Inflammatory macrophage (primary cell): Measurements from ENCODE around the gene VPS13D.

Source experiments
- DNase-seq, 2 donors: peaks; one replicate each; pipeline ENCODE4 v3.0.0-alpha.2; 2020 to 2022

The VPS13D gene

GRCh38 chr1:12406211-12407021 lies 176.6 kb downstream of the VPS13D start:
- DNase-seq = peak in 1 of 2 donors; percentile 3

GRCh38 chr1:12407050-12407961 lies 177.5 kb downstream of the VPS13D start:
- peak; percentile 15 to 19 for DNase-seq

- DNase-seq = no peak
Measured at GRCh38 chr1:12407962-12408454, 178.2 kb downstream of the VPS13D start.

GRCh38 chr1:12408662-12409061 lies 178.8 kb downstream of the VPS13D start:
- peak in 1 of 2 donors; percentile 15 for DNase-seq

- no peak for DNase-seq
Measured at GRCh38 chr1:12409681-12410080, 179.9 kb downstream of the VPS13D start.

- DNase-seq = no peak
Measured at GRCh38 chr1:12410351-12410750, 180.5 kb downstream of the VPS13D start.

GRCh38 chr1:12411098-12411497 lies 181.3 kb downstream of the VPS13D start:
- DNase-seq = no peak

GRCh38 chr1:12411747-12412146 lies 181.9 kb downstream of the VPS13D start:
- DNase-seq = no peak

GRCh38 chr1:12412439-12412838 lies 182.6 kb downstream of the VPS13D start:
- no peak for DNase-seq

GRCh38 chr1:12413664-12414410 lies 184.0 kb downstream of the VPS13D start:
- no peak for DNase-seq

- DNase-seq = no peak
Measured at GRCh38 chr1:12414444-12415018, 184.7 kb downstream of the VPS13D start.

GRCh38 chr1:12415038-12415466 lies 185.2 kb downstream of the VPS13D start:
- no peak for DNase-seq

- DNase-seq = peak; percentile 38 to 54
Measured at GRCh38 chr1:12416101-12416500, 186.3 kb downstream of the VPS13D start.

- DNase-seq = no peak
Measured at GRCh38 chr1:12416744-12417143, 186.9 kb downstream of the VPS13D start.

- DNase-seq = no peak
Measured at GRCh38 chr1:12417389-12417788, 187.6 kb downstream of the VPS13D start.

GRCh38 chr1:12420171-12420570 lies 190.3 kb downstream of the VPS13D start:
- no peak for DNase-seq

- no peak for DNase-seq
Measured at GRCh38 chr1:12422488-12422887, 192.7 kb downstream of the VPS13D start.

GRCh38 chr1:12424087-12424529 lies 194.3 kb downstream of the VPS13D start:
- DNase-seq = no peak

- no peak for DNase-seq
Measured at GRCh38 chr1:12424793-12425192, 195.0 kb downstream of the VPS13D start.

- DNase-seq = no peak
Measured at GRCh38 chr1:12426030-12426429, 196.2 kb downstream of the VPS13D start.

- DNase-seq = no peak
Measured at GRCh38 chr1:12428334-12428733, 198.5 kb downstream of the VPS13D start.

GRCh38 chr1:12430525-12430924 lies 200.7 kb downstream of the VPS13D start:
- DNase-seq = no peak
